ENCODE data around the gene LATS2.
"Not testable (repeated sequence)": the region's sequence is repeated elsewhere in the genome, so short reads cannot be mapped to it uniquely, and the experiment has no call there.

LATS2 gene

GRCh38 chr13:21075011-21075378, 13.6 kb upstream of the LATS2 start:
- no peak for DNase-seq

GRCh38 chr13:21074546-21074945, 13.2 kb upstream of the LATS2 start:
- no peak for DNase-seq

DNA sequence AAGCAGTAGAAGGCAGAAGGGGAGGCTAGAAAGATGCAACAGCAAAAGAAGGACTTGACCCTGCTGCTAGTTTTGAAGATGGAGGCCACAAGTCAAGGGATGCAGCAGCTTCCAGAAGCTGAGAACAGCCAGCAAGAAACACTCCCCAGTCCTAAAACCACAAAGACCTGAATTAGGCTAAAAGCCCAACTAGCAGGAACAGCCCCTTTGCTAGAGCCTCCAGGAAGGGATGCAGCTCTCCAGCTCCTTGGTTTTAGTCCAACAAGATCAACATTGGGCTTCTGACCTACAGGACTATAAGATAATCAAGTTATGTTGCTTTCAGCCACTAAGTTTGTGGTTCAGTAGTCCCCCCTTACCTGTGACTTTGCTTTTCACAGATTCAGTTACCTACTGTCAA, 10.5 kb upstream of the LATS2 start:
- no peak for DNase-seq

DNA sequence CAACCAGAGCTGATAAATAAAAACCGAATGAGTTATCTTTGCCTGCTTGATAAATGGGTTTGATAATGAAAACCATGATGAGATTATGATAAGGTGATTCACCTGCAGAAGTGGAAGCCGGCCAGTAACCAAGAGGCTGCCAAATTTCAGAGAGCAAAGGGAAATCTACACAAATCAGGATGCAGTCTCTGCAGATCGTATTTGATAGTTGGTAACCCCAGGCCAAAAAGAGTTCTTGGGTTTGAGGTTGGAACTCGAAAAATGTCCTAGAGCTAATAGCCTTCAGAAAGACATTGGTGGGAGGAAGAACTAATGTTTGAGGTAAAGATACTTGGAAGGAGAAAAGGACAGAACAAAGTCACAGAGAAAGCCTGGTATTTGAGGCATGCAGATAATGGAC, 9.6 kb upstream of the LATS2 start:
- no peak for DNase-seq

DNA sequence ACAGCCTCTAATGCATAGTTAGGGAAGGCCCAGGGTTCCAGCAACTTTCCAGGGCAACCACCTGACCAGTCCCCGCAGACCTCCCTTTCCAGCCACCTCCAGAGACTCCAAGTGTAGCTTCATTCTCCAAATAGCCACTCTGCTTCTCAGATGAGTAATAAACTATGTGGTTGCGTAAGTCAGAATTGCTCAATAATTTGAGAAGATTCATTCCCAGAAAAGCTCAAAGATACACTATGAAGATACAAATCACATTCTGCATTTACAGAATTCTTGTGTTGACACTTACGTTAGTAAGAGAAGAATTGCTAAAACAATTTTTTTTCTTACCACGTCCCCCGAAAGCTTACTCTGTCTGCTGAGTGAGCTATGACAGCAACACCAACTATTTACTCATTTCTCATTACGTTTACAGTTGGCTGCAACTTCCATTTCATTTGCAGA, 8.2 kb upstream of the LATS2 start:
- no peak for DNase-seq

DNA sequence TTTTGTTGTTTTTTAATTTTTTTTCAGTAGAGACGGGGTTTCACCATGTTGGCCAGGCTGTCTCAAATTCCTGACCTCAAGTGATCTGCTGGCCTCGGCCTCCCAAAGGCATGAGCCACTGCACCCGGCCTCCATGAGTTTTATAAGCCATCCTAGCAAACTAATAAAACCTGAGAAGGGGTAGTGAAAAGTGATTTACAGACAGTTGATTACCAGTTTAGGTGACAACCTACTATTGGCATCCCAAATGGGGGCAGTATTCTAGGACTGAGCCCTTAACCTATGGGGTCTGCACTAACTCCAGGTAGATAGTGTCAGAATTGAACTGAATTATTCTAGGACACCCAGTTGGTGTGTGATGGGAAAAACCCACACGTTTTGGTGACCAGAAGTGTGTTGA, 6.5 kb upstream of the LATS2 start:
- DNase-seq, result no peak

GRCh38 chr13:21066946-21067345, 5.6 kb upstream of the LATS2 start:
- no peak for DNase-seq

GRCh38 chr13:21065686-21066085, 4.3 kb upstream of the LATS2 start:
- no peak for DNase-seq

DNA sequence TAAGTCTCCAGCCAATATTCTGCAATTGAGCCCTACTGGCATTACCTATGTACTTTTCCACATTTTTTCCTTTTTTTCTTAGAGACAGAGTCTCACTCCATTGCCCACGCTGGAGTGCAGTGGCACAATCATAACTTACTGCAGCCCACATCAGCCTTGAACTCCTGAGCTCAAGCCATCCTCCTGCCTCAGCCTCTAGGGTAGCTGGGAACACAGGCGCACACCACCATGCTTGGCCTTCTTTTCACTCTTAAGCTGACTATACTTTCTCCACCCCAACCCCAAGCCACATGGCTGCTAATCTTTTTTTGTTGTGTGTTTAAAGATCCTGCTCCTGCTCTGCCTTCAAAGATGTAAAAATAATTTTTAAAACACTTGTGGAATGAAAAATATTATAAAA, 1.6 kb upstream of the LATS2 start:
- DNase-seq, result no peak

DNA sequence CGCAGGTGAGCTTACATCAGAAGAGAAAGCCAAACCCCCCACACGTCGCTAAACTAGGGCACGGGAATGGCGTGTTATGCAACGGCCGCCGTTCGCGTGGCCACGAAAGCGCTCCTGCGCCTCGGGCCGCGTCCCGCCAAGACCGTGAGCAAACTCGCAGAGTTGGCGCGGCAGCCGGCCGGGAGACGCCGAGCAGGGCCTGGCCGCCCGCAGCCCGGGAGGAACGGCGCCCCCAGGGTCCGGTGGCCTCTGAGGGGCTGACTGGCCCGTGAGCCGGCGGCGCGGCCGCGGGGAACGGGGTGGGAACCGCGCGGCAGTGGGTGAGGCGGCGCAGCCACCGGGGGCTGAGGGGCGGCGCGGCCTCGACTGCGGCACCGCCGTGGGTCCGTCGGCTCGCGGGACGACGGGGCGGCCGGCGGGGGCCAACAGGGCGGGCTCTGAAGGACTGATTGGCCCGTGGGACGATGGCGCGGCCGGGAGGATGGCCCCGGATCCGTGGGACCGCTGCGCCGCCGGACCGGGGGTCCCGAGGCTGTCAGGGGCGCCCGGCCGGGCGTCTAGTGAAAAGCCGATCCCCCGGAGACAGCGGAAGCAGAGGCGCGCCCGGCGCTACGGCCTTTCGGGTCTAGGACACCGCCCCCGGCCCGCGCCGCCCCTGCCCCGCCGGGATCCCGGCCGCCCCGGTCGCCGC, 903 bp downstream of the LATS2 start:
- peak; percentile 32 for DNase-seq

DNA sequence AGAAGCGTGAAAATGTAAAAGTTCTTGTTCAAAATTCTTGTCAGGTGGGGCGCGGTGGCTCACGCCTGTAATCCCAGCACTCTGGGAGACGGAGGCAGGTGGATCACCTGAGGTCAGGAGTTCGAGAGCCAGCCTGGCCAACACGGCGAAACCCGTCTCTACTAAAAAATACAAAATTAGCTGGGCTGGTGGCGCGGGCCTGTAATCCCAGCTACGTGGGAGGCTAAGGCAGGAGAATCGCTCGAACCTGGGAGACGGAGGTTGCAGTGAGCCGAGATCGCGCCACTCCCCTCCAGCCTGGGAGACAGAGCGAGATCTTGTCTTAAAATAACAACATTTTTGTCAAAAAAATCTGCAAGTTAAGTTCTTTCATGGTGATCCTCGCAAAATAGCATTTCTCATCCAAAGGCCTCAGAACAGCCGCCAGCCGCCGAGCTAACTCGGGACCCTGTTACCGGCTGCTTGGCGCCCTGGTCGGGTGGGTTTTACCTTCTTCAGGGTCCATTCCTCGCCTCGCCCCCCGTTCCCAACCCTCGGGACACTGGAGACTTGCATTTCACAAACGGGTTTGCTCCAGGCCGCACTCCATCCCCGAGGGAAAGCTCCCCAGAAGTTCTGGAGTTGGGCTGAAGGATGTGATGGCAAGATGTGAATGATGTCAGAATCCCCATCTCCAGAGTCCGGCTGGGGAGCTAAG, 1.6 kb downstream of the LATS2 start:
- DNase-seq, result no peak

- DNase-seq, result no peak
Observed at GRCh38 chr13:21058361-21058760, 3.0 kb downstream of the LATS2 start.

DNA sequence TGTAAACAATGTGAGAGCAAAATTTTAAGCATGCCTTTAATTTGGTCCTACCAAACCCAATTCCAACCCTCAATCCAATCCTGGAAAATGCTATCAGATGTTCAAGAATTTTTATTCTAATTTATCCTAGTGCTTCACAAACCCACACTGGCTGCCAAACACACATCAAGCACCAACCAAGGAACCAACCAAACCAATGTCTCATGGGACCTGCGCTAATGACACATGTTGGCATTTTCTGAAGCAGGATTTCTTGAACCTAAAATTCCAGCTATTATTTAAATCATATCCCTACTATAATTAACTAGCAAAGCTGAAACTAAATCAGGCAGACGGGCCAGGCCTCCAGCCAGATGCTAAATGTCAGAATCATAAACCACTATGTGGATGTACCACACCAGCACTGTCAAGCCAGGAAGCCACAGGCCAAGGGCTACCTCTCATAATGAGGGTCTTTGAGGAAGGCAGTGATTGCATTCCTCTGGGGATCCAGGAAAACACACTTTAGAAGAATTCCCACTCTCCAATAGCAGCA, 5.8 kb downstream of the LATS2 start:
- no peak for DNase-seq

DNA sequence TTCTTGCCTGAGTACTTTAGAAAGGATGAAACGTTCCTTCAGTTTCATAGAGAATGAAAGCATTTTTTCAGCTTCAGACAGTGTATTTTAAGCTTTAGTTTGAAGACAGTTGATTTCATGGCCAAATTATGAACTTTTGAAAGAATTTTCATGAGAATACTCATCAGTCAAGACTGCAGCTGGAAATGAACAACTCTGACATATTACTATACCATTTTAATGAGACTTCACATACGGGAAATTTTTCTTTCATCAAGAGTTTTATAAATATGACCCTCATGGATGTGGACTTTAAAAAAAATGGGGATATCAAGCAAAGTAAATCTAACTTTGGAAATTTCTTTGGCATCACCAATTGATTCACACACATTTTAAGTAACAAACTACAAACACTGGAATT, 6.4 kb downstream of the LATS2 start:
- DNase-seq, result no peak

DNA sequence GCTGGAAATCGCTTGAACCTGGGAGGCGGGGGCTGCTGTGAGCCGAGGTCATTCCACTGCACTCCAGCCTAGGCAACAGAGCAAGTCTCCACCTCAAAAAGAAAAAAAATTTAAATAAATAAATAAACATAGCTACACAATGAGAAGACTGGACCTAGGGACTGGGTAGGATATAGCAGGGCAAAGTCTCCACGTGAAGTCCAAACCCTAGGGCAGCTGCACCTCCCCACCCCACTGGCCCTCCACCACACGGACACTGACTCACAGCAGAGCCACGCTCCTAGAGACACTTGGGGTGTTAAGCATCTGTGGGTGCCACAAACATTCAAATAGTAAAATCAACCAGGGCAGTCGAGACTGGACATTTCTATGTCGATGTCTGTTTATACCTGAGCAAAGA, 7.1 kb downstream of the LATS2 start:
- DNase-seq, result no peak

- DNase-seq, result no peak
Observed at GRCh38 chr13:21053231-21053630, 8.2 kb downstream of the LATS2 start.

DNA sequence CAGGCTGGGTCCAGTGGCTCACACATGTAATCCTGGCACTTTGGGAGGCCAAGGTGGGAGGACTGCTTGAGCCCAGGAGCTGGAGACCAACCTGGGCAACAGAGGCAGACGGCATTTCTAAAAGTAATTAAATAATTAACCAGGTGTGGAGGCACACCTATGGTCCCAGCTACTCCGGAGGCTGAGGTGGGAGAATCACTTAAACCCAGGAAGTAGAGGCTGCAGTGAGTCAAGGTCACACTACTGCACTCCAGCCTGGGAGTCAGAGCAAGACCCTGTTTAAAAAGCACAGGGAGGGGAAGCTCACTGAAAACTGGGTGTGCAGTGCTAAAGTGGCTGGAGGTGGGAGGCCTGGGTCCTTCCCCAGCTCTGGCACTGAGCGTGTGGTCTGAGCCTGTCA, 9.7 kb downstream of the LATS2 start:
- DNase-seq, result no peak

- DNase-seq, result no peak
Observed at GRCh38 chr13:21050288-21051197, 10.8 kb downstream of the LATS2 start.

DNA sequence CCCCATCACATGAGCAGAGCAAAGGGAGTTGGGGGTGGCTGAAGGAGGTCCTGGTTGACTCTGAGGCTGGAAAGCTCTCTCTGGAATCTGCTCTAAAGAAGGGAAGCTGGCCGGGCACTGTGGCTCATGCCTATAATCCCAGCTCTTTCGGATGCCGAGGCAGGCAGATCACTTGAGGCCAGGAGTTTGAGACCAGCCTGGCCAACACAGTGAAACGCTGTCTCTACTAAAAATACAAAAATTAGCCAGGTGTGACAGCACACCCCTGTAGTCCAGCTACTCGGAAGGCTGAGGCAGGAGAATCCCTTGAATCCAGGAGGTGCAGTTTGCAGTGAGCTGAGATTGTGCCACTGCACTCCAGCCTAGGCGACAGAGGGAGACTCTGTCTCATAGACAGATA, 11.7 kb downstream of the LATS2 start:
- DNase-seq, result not testable (repeated sequence)

DNA sequence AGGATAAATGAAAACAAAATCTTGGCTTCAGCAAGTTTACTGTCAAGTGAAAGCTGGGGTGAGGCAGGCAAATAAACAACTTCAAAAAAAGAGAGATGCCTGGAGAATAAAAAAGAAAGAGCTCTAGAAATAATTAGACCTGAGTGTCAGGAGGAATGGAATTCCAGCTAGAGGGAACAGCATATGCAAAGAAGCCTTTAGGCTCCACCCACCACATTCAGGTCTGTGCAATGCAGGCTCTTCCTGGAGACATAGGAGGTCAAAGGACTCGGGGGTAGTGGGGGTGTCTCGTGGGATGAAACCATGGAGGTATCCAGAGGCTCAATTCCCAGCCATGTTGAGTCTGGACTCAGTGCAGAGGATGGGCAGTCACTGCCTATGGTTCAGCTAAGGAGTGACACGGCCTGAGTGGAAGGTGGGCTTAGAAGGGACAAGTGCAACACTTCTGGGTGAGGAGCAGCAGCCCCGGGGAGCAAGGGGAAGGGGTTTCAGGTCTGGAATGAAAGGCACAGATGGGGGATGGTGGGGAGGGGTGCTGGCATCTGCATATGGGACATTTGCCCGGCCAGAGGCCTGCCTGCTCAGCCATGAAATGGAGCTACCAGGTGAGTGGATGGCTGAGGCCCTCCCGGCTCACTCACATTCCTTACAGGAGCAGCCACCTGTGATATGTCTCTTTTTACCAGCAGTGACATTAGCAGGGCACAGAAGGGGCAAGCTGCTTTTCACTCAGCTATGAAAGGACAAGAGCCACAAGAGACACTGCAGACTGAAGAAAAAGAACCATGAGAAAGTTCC, 12.3 kb downstream of the LATS2 start:
- DNase-seq, result no peak

GRCh38 chr13:21047591-21048282, 13.6 kb downstream of the LATS2 start:
- DNase-seq, result no peak

DNA sequence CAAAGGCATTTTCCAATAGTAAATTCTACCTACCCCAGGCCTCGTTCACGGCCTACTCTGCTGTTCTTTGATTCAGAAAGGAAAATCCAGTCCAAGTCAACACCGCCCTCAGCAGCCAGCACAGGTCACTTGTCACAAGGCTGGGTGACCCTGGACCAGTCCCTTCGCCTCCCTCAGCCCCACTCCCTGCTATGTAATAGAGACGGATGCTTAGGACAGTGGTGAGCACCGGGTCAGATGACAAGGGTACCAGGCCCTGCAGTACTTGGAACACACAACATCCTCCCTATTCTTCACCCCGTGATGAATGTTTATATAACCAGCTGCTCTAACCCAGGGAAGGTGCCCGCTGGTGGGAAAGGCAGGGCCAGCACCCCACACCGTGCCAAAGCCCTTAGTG, 14.3 kb downstream of the LATS2 start:
- DNase-seq, result no peak
